AG20443 (cell line): ENCODE data around the gene RRH.
"Not testable (repeated sequence)": the region's sequence is repeated elsewhere in the genome, so short reads cannot be mapped to it uniquely, and the experiment has no call there.

Experiments
- DNase-seq: peaks from one replicate; pipeline ENCODE4 v3.0.0; 2012; ENCODE audit warnings: low spot score, mixed read lengths

RRH gene

GRCh38 chr4:109846395-109847098 is 18.8 kb downstream of the RRH start:
- no peak for DNase-seq

GRCh38 chr4:109847896-109848442 is 20.2 kb downstream of the RRH start, which contains the start of gene LRIT3:
Gene LRIT3 (plus strand): TSS chr4:109848107. CDS start chr4:109848202, 95 bp downstream.
- DNase-seq = no peak

GRCh38 chr4:109848501-109848900 is 20.7 kb downstream of the RRH start:
- no peak for DNase-seq

- DNase-seq = no peak
These were observed 22.8 kb downstream of the RRH start for GRCh38 chr4:109850601-109851000.

- not testable (repeated sequence) for DNase-seq
These were observed 31.9 kb downstream of the RRH start for GRCh38 chr4:109859426-109860300.

GRCh38 chr4:109861271-109861670 is 33.5 kb downstream of the RRH start:
- DNase-seq = no peak

GRCh38 chr4:109861916-109862511 is 34.2 kb downstream of the RRH start:
- no peak for DNase-seq

- no peak for DNase-seq
These were observed 36.4 kb downstream of the RRH start for GRCh38 chr4:109864134-109864533.

- DNase-seq = no peak
These were observed 42.3 kb downstream of the RRH start for GRCh38 chr4:109870061-109870460.

- no peak for DNase-seq
These were observed 44.3 kb downstream of the RRH start for GRCh38 chr4:109872065-109872464.

GRCh38 chr4:109872950-109873656 is 45.3 kb downstream of the RRH start:
- no peak for DNase-seq

GRCh38 chr4:109873791-109874514 is 46.2 kb downstream of the RRH start:
- DNase-seq = peak; percentile 11

GRCh38 chr4:109875106-109875505 is 47.3 kb downstream of the RRH start:
- no peak for DNase-seq

GRCh38 chr4:109875553-109875952 is 47.8 kb downstream of the RRH start:
- not testable (repeated sequence) for DNase-seq

GRCh38 chr4:109876634-109877265 is 49.0 kb downstream of the RRH start:
- no peak for DNase-seq

GRCh38 chr4:109877400-109877799 is 49.6 kb downstream of the RRH start:
- DNase-seq = no peak

- no peak for DNase-seq
These were observed 50.6 kb downstream of the RRH start for GRCh38 chr4:109878355-109878754.

GRCh38 chr4:109879081-109879480 is 51.3 kb downstream of the RRH start:
- DNase-seq = no peak

- DNase-seq = no peak
These were observed 52.0 kb downstream of the RRH start for GRCh38 chr4:109879636-109880314.

GRCh38 chr4:109886303-109886702 is 58.5 kb downstream of the RRH start:
- DNase-seq = no peak
